ENCODE data around the gene NMT1.

GRCh38 chr17:45090711-45091110 is 29.6 kb downstream of the NMT1 start:
- TF ChIP-seq CTCF (IDR thresholded peaks at IDR 0.05) (no peak), POLR2AphosphoS5 (IDR thresholded peaks at IDR 0.05) (no peak), POLR2A (IDR thresholded peaks at IDR 0.05) (no peak)
